Kidney (tissue), 14 donors: ENCODE results near the gene KCNAB2. TPM values are rescaled to one million over a fixed set of nuclear protein-coding genes. Genes with fewer than 3 reads are reported as not detected.
A peak's percentile ranks its signal among the peaks of the same experiment; 100 is the strongest.

Source experiments
- DNase-seq, 5 donors: peaks; one replicate each; pipeline ENCODE4 v3.0.0-alpha.2; 2013 to 2020
- FAIRE-seq: peaks from 2 replicates; lab custom pipeline; 2012; peaks lifted over from hg19 to GRCh38; lab: Jason Lieb, UNC
- H3K27ac ChIP-seq, 2 donors: one replicate each; pipeline ENCODE4 v1.7.0; 2013; ENCODE audit warnings: low read depth in 2 of 2, low read length in 2 of 2, inconsistent platforms in 1 of 2
- H3K27me3 ChIP-seq: one replicate; pipeline ENCODE4 v1.7.1; 2013; ENCODE audit warnings: low read length, inconsistent platforms; ENCODE audit not compliant: control insufficient read depth, insufficient read depth
- H3K36me3 ChIP-seq, 3 donors: one replicate each; pipeline versions ENCODE4 v1.7.0 to v1.7.1; 2013; ENCODE audit warnings: low read length in 3 of 3, control low read depth in 1 of 3, inconsistent platforms in 1 of 3; ENCODE audit not compliant: insufficient read depth in 3 of 3, control insufficient read depth in 2 of 3
- H3K4me1 ChIP-seq, 3 donors: one replicate each; pipeline versions ENCODE4 v1.7.0 to v1.7.1; 2013; ENCODE audit warnings: low read length in 3 of 3, inconsistent platforms in 1 of 3, low read depth in 1 of 3; ENCODE audit not compliant: control insufficient read depth in 2 of 3, insufficient read depth in 2 of 3
- H3K4me3 ChIP-seq, 3 donors: one replicate each; pipeline versions ENCODE4 v1.7.0 to v1.8.1; 2013; ENCODE audit warnings: low read length in 3 of 3, control low read depth in 1 of 3, inconsistent platforms in 1 of 3
- H3K9ac ChIP-seq, 3 donors: one replicate each; pipeline versions ENCODE4 v1.7.0 to v1.7.1; 2013; ENCODE audit warnings: low read length in 3 of 3, control low read depth in 1 of 3, inconsistent platforms in 1 of 3
- H3K9me3 ChIP-seq, 3 donors: one replicate each; pipeline versions ENCODE4 v1.7.0 to v1.7.1; 2013; ENCODE audit warnings: low read length in 3 of 3, control low read depth in 1 of 3, inconsistent platforms in 1 of 3; ENCODE audit not compliant: control insufficient read depth in 2 of 3, insufficient read depth in 1 of 3
- CTCF ChIP-seq: IDR thresholded peaks from 3 replicates; pipeline ENCODE4 v1.5.1; 2012; ENCODE audit warnings: mild to moderate bottlenecking, moderate library complexity, borderline replicate concordance; ENCODE audit not compliant: insufficient read depth; ENCODE audit errors: extremely low read depth
- intact Hi-C: fragments of 100-400 bp; cut with DNase I; formaldehyde crosslinking; loops from one replicate; pipeline ENCODE4 v1.11.1; 2022
- polyA plus RNA-seq: library from polyadenylated mRNA; stranded (reverse); fragments of 350-450 nt; fragmentation: Illumina TruSeq; extraction: RNeasy Lipid Tissue Mini Kit (QIAGEN cat#74804); gene quantifications from one replicate; pipeline ENCODE4 v1.2.3, GENCODE V29; 2014; ENCODE audit warnings: low read depth, low replicate concordance; ENCODE audit not compliant: insufficient read depth
- total RNA-seq: library from RNA; stranded (reverse); fragmentation: NEBNext Ultra II Directional; extraction: Animal tissue kit (Norgen Biotek cat#: 25700); gene quantifications from one replicate; pipeline ENCODE4 v1.2.1, GENCODE V29; 2021
- donor health status: control.
- donor health status: control.
- donor health status: control.
- donor health status: control.
- donor health status: control.
- donor health status: DM: yes; HTN: yes; CAD: no.
- donor health status: Normal renal cell carcinoma (clear cell type).

The KCNAB2 gene
- total and polyA plus RNA-seq, 2 donors from 2014 or later, result 19.6 to 28.1 TPM

- H3K9ac ChIP-seq, result no peak overlapping the region
- no peak overlapping the region for H3K27ac ChIP-seq
- DNase-seq (peak in 1 of 5 donors; percentile 16), FAIRE-seq (no peak)
- H3K27me3 ChIP-seq, result no peaks in the 10 kb centered on the region
- intact Hi-C loops, result no loop called here
- no peaks in the 10 kb centered on the region for H3K36me3 ChIP-seq
- TF ChIP-seq CTCF, result no peak
- no peaks in the 10 kb centered on the region for H3K9me3 ChIP-seq
- no peak overlapping the region for H3K4me3 ChIP-seq
- H3K4me1 ChIP-seq, result no peaks in the 10 kb centered on the region
Observed at GRCh38 chr1:6086762-6087376, 41.2 kb downstream of the KCNAB2 start.

DNA sequence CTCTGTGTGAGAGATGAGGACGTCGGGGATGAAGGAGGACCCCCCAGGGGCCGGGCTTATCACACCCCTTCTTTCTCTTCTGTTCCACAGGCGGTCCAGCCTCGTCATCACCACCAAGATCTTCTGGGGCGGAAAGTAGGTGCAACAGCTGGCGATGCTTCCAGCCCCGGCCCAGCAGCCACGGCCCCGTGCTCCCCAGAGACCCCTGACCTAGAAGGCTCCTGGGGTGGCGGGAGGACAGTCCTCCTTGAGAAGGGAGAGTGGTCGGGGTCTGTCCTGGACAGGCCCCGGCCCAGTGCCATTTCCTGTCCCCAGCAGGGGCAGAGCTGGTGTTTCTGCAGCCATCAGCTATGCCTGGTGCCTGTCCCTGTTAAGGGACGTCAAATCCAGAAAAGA, 41.7 kb downstream of the KCNAB2 start:
- FAIRE-seq (no peak), DNase-seq (no peak)
- no peaks in the 10 kb centered on the region for H3K9me3 ChIP-seq
- H3K27me3 ChIP-seq, result no peaks in the 10 kb centered on the region
- no peaks in the 10 kb centered on the region for H3K36me3 ChIP-seq
- intact Hi-C loops, result no loop called here
- H3K4me1 ChIP-seq, result no peaks in the 10 kb centered on the region
- no peak overlapping the region for H3K9ac ChIP-seq
- H3K27ac ChIP-seq, result no peak overlapping the region
- TF ChIP-seq CTCF, result no peak
- no peak overlapping the region for H3K4me3 ChIP-seq

DNA sequence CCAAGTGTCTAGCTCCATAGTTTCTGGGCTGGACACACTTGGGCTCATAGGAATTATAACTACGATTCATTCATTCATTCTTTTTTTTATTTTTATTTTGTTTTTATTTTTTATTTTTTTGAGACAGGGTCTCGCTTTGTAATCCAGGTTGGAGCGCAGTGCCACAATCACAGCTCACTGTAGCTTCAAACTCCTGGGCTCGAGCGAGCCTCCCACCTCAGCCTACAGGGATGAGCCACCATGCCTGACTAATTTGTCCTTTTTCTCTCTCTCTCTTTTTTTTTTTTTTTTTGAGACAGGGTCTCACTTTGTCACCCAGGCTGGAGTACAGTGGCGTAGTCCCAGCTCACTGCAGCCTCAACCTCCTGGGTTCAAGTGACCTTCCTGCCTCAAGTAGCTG, 42.3 kb downstream of the KCNAB2 start:
- intact Hi-C loops, result no loop called here
- FAIRE-seq, result no peak
- Histone ChIP-seq H3K9ac (no peak overlapping the region), H3K27ac (no peak overlapping the region), H3K4me3 (no peak overlapping the region), H3K9me3 (no peaks in the 10 kb centered on the region), H3K27me3 (no peaks in the 10 kb centered on the region), H3K36me3 (no peaks in the 10 kb centered on the region), H3K4me1 (no peaks in the 10 kb centered on the region)
- TF ChIP-seq CTCF, result no peak
- DNase-seq, result no peak

GRCh38 chr1:6088956-6089355, 43.3 kb downstream of the KCNAB2 start:
- Histone ChIP-seq H3K4me1 (no peaks in the 10 kb centered on the region), H3K36me3 (no peaks in the 10 kb centered on the region)
- intact Hi-C loops, result no loop called here

More at GRCh38 chr1:6088956-6089355, 43.3 kb downstream of the KCNAB2 start:
- no peak overlapping the region for H3K4me3 ChIP-seq
- no peak for TF ChIP-seq CTCF
- no peak overlapping the region for H3K27ac ChIP-seq
- no peaks in the 10 kb centered on the region for H3K27me3 ChIP-seq
- H3K9ac ChIP-seq, result no peak overlapping the region
- no peak for DNase-seq
- H3K9me3 ChIP-seq, result no peaks in the 10 kb centered on the region
- FAIRE-seq, result no peak
